ENCODE measurements around the gene CNBD2. TPM values are rescaled to one million over a fixed set of nuclear protein-coding genes. Genes with fewer than 3 reads are reported as not detected.

The CNBD2 gene
- 10 to 100 TPM in 2 of 4 donors, under 1 TPM in 1, not detected in 1; 0.90 to 13.2 (median 12.9) TPM for total RNA-seq

DNA sequence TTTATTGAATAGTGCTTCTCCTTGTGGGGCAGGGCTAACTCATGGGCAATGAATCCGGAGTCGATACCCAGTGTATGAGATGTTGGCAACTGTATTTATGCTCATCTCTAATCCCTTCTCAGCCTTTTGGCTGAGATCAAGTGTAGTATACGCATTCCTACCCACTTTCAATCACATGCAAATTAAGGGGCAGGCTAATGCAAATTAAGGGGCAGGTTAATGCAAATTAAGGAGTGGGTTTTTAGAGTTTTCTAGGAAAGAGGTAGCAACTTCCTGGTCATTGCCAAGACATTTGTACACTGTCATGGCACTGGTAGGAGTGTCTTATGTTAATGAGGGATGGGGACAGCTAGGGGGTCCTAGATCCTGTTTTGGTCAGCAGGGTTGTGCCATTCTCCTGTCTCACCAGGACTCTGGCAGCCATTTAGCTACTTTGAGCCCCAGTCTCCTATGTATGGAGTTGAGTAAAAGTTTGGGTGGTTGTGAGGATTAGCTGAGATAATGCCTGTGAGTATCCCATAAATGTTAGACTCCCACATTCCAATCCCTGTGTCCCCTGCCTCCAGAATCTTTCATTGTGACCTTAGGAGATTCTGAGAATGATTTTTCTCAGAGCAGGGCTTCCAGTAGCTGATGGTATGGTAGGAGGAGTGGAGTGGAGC, at the start of gene CNBD2:
TSS of gene CNBD2 (plus strand) at position 612 of the 662 bp plus-strand sequence. CDS start 173 bp downstream, outside the sequence.
- 87% methylated on average over 3 of the region's 3 CpGs for WGBS, 2 donors
- Histone ChIP-seq H3K4me3 (no peak within 1 kb of the TSS), H3K4me1 (no peaks in the 10 kb centered on the region)

DNA sequence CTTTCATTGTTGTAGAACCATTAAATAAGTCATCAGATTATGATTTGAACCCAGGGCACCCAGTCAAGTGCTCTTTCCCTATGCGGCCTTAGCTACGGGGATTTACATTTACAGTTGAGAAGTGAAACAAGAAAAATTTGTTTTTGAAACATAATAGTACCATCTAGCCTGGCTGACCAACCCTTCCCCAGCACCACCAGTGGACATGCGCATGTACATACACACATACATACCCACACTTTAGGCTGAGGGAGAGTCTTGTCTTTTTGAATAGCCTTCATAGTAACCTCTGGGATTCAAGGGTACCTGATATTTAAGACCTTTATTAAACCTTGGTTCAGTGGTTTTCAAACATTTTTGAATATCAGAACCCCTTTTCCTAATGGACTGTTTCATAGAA, 47.9 kb upstream of the CNBD2 start:
- 96 to 97% methylated on average over 3 of the region's 3 CpGs for WGBS, 2 donors
- Histone ChIP-seq H3K36me3 (peaks cover 0 to 59% (median 4%) of the 10 kb centered on the region in 3 donors), H3K4me3 (no peak overlapping the region), H3K27ac (no peak overlapping the region), H3K9me3 (no peaks in the 10 kb centered on the region), H3K27me3 (no peaks in the 10 kb centered on the region), H3K4me1 (no peaks in the 10 kb centered on the region)
- no peak for DNase-seq (ENCODE audit: low spot score in 2 of 2)
- TF ChIP-seq EP300 (IDR thresholded peaks at IDR 0.05) (no peak), CTCF (IDR thresholded peaks at IDR 0.05) (no peak), POLR2A (IDR thresholded peaks at IDR 0.05) (no peak)

More for the DNA sequence above, at the start of gene CNBD2:
- DNase-seq (ENCODE audit: low spot score in 2 of 2), result no peak
- no peak within 1 kb of the TSS for H3K27ac ChIP-seq
- H3K9me3 ChIP-seq, result no peaks in the 10 kb centered on the region
- TF ChIP-seq POLR2A (IDR thresholded peaks at IDR 0.05), result no peak
- no peak for TF ChIP-seq CTCF (IDR thresholded peaks at IDR 0.05)
- no peak for TF ChIP-seq EP300 (IDR thresholded peaks at IDR 0.05)
- H3K36me3 ChIP-seq, result no peaks in the 10 kb centered on the region
- no peaks in the 10 kb centered on the region for H3K27me3 ChIP-seq

DNA sequence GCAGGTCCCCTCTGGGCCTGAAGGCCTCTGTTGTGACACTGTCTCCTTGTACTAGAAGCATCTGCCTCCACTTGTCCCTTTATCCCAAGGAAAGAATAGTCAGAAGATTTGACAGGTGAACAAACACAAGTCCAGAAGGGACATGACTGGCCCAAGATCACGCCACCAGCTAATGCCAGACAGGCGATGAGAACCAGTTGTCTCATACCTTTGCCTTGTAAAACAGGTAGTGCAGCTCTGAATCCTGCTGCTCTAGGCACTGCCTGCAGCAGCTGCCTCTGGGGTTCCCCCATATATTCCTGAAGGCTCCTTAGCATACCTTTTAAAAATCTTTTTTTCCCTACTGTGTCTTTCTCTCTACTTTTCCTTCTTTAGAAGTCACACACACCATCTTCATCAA, 39.1 kb upstream of the CNBD2 start:
- H3K36me3 ChIP-seq, result peaks cover 0 to 68% (median 0%) of the 10 kb centered on the region in 3 donors
- H3K9me3 ChIP-seq, result no peaks in the 10 kb centered on the region
- no peaks in the 10 kb centered on the region for H3K27me3 ChIP-seq
- DNase-seq (ENCODE audit: low spot score in 2 of 2), result no peak
- no peak overlapping the region for H3K27ac ChIP-seq
- TF ChIP-seq POLR2A (IDR thresholded peaks at IDR 0.05), result no peak
- no peak for TF ChIP-seq EP300 (IDR thresholded peaks at IDR 0.05)
- no peak for TF ChIP-seq CTCF (IDR thresholded peaks at IDR 0.05)
- 94 to 95% methylated on average over 2 of the region's 2 CpGs for WGBS, 2 donors
- no peaks in the 10 kb centered on the region for H3K4me1 ChIP-seq
- H3K4me3 ChIP-seq, result no peak overlapping the region

GRCh38 chr20:35934050-35934449, 34.3 kb upstream of the CNBD2 start:
- peaks cover 0 to 80% (median 2%) of the 10 kb centered on the region in 3 donors for H3K36me3 ChIP-seq
- no peak for DNase-seq (ENCODE audit: low spot score in 2 of 2)
- no peak for TF ChIP-seq POLR2A (IDR thresholded peaks at IDR 0.05)
- no peak for TF ChIP-seq EP300 (IDR thresholded peaks at IDR 0.05)
- TF ChIP-seq CTCF (IDR thresholded peaks at IDR 0.05), result no peak
- no peak overlapping the region for H3K4me3 ChIP-seq
- no peak overlapping the region for H3K27ac ChIP-seq
- no peaks in the 10 kb centered on the region for H3K4me1 ChIP-seq
- no peaks in the 10 kb centered on the region for H3K9me3 ChIP-seq
- H3K27me3 ChIP-seq, result no peaks in the 10 kb centered on the region
- WGBS, 2 donors, result 81% methylated on average over 4 of the region's 4 CpGs

GRCh38 chr20:35939264-35939663, 29.1 kb upstream of the CNBD2 start:
- H3K27ac ChIP-seq, result no peak overlapping the region
- no peak for DNase-seq (ENCODE audit: low spot score in 2 of 2)
- no peaks in the 10 kb centered on the region for H3K4me1 ChIP-seq
- peaks cover 2 to 83% (median 6%) of the 10 kb centered on the region in 3 donors for H3K36me3 ChIP-seq
- WGBS, 2 donors, result 95 to 97% methylated on average over 3 of the region's 3 CpGs
- no peaks in the 10 kb centered on the region for H3K27me3 ChIP-seq
- no peaks in the 10 kb centered on the region for H3K9me3 ChIP-seq
- TF ChIP-seq POLR2A (IDR thresholded peaks at IDR 0.05) (no peak), CTCF (IDR thresholded peaks at IDR 0.05) (no peak), EP300 (IDR thresholded peaks at IDR 0.05) (no peak)
- H3K4me3 ChIP-seq, result no peak overlapping the region
